Breast epithelium (tissue), 3 donors: ENCODE measurements around the gene CST5.

Experiments
- POLR2A ChIP-seq: fragments of 450-650 bp; IDR thresholded peaks from one replicate; pipeline ENCODE4 v1.6.1; 2016; ENCODE audit warnings: antibody characterized with exemption, mild to moderate bottlenecking, moderate library complexity
- POLR2AphosphoS5 ChIP-seq, 3 donors: sonication (generic); formaldehyde crosslinking; IDR thresholded peaks; one replicate each; pipeline ENCODE4 v1.6.1; 2017; ENCODE audit warnings: antibody characterized with exemption in 3 of 3
- TF ChIP-seq, protein P1 (sequence below), 3 donors: fragments of 450-650 bp; IDR thresholded peaks; one replicate each; pipeline ENCODE4 v1.5.1; 2016 to 2017; ENCODE audit warnings: antibody characterized with exemption in 3 of 3, mild to moderate bottlenecking in 3 of 3, moderate library complexity in 3 of 3

- TF ChIP-seq, protein P1, sequence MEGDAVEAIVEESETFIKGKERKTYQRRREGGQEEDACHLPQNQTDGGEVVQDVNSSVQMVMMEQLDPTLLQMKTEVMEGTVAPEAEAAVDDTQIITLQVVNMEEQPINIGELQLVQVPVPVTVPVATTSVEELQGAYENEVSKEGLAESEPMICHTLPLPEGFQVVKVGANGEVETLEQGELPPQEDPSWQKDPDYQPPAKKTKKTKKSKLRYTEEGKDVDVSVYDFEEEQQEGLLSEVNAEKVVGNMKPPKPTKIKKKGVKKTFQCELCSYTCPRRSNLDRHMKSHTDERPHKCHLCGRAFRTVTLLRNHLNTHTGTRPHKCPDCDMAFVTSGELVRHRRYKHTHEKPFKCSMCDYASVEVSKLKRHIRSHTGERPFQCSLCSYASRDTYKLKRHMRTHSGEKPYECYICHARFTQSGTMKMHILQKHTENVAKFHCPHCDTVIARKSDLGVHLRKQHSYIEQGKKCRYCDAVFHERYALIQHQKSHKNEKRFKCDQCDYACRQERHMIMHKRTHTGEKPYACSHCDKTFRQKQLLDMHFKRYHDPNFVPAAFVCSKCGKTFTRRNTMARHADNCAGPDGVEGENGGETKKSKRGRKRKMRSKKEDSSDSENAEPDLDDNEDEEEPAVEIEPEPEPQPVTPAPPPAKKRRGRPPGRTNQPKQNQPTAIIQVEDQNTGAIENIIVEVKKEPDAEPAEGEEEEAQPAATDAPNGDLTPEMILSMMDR (IDR thresholded peaks at IDR 0.05): no peak
- TF ChIP-seq POLR2AphosphoS5 (IDR thresholded peaks at IDR 0.05) (no peak), POLR2A (no peak)
Observed at GRCh38 chr20:23923311-23923710, 43.8 kb upstream of the CST5 start.
